Astrocyte (in vitro differentiated cells and primary cell): ENCODE results near the gene GBF1. TPM values are rescaled to one million over a fixed set of nuclear protein-coding genes. Genes with fewer than 3 reads are reported as not detected.

ENCODE experiments used
- DNase-seq: peaks from one replicate; pipeline ENCODE4 v3.0.0-alpha.2; 2010; ENCODE audit warnings: low read depth
- FAIRE-seq: peaks from 2 replicates; lab custom pipeline; 2011; peaks lifted over from hg19 to GRCh38; lab: Jason Lieb, UNC
- H2AFZ ChIP-seq: 2 replicates; pipeline ENCODE4 v1.6.0; 2012; ENCODE audit warnings: low read depth, low read length, inconsistent platforms
- H3K27ac ChIP-seq: 2 replicates; pipeline ENCODE4 v1.5.1; 2011; ENCODE audit warnings: low read depth, low read length, inconsistent platforms
- H3K27me3 ChIP-seq: 2 replicates; pipeline ENCODE4 v1.6.0; 2011; ENCODE audit warnings: low read length, inconsistent platforms; ENCODE audit not compliant: insufficient read depth
- H3K36me3 ChIP-seq: 2 replicates; pipeline ENCODE4 v1.5.1; 2011; ENCODE audit warnings: low read length, inconsistent platforms; ENCODE audit not compliant: insufficient read depth
- H3K4me1 ChIP-seq: 2 replicates; pipeline ENCODE4 v1.5.1; 2011; ENCODE audit warnings: low read length, inconsistent platforms; ENCODE audit not compliant: insufficient read depth
- H3K4me2 ChIP-seq: 2 replicates; pipeline ENCODE4 v1.6.0; 2012; ENCODE audit warnings: low read length, inconsistent platforms
- H3K4me3 ChIP-seq: 2 replicates; pipeline ENCODE4 v1.5.1; 2011; ENCODE audit warnings: low read depth, mild to moderate bottlenecking, low read length, inconsistent platforms; ENCODE audit not compliant: insufficient read depth
- H3K79me2 ChIP-seq: 2 replicates; pipeline ENCODE4 v1.6.0; 2012; ENCODE audit warnings: mild to moderate bottlenecking, low read length, inconsistent platforms; ENCODE audit not compliant: insufficient read depth
- H3K9ac ChIP-seq: 2 replicates; pipeline ENCODE4 v1.6.0; 2012; ENCODE audit warnings: mild to moderate bottlenecking, low read length, inconsistent platforms
- H3K9me3 ChIP-seq: 2 replicates; pipeline ENCODE4 v1.5.1; 2012; ENCODE audit warnings: low read depth, mild to moderate bottlenecking, low read length, inconsistent platforms; ENCODE audit not compliant: insufficient read depth
- H4K20me1 ChIP-seq: 2 replicates; pipeline ENCODE4 v1.6.0; 2012; ENCODE audit warnings: low read length, inconsistent platforms; ENCODE audit not compliant: insufficient read depth
- H3K27ac Mint-ChIP-seq: one replicate; pipeline ENCODE4 v1.8.0; 2021; ENCODE audit warnings: mild to moderate bottlenecking, mixed read lengths; ENCODE audit not compliant: unreplicated experiment
- H3K27me3 Mint-ChIP-seq: one replicate; pipeline ENCODE4 v1.8.0; 2021; ENCODE audit warnings: low read depth, mixed read lengths; ENCODE audit not compliant: unreplicated experiment
- H3K36me3 Mint-ChIP-seq: one replicate; pipeline ENCODE4 v1.8.0; 2021; ENCODE audit warnings: low read depth, mixed read lengths; ENCODE audit not compliant: unreplicated experiment
- H3K4me1 Mint-ChIP-seq: one replicate; pipeline ENCODE4 v1.8.0; 2021; ENCODE audit warnings: low read depth, mixed read lengths; ENCODE audit not compliant: unreplicated experiment
- H3K4me3 Mint-ChIP-seq: one replicate; pipeline ENCODE4 v1.8.0; 2021; ENCODE audit warnings: mild to moderate bottlenecking, moderate library complexity, mixed read lengths; ENCODE audit not compliant: unreplicated experiment
- H3K9me3 Mint-ChIP-seq: one replicate; pipeline ENCODE4 v1.8.0; 2021; ENCODE audit warnings: mild to moderate bottlenecking, mixed read lengths; ENCODE audit not compliant: unreplicated experiment
- EZH2 ChIP-seq: IDR thresholded peaks from 2 replicates; pipeline ENCODE4 v1.6.1; 2012; ENCODE audit warnings: mild to moderate bottlenecking, low read length, inconsistent platforms; ENCODE audit not compliant: insufficient read depth
- total RNA-seq: library from RNA; stranded (reverse); gene quantifications from 2 replicates; pipeline ENCODE4 v1.2.1, GENCODE V29; 2021
- TF ChIP-seq, protein P1 (sequence below): IDR thresholded peaks from 2 replicates; pipeline ENCODE4 v1.5.1; 2011; ENCODE audit warnings: low read depth, mild to moderate bottlenecking, inconsistent platforms, low read length, moderate library complexity; ENCODE audit not compliant: insufficient read depth

Gene GBF1
- total RNA-seq, 1 donor from 2014 or later: 72.8 TPM

DNA sequence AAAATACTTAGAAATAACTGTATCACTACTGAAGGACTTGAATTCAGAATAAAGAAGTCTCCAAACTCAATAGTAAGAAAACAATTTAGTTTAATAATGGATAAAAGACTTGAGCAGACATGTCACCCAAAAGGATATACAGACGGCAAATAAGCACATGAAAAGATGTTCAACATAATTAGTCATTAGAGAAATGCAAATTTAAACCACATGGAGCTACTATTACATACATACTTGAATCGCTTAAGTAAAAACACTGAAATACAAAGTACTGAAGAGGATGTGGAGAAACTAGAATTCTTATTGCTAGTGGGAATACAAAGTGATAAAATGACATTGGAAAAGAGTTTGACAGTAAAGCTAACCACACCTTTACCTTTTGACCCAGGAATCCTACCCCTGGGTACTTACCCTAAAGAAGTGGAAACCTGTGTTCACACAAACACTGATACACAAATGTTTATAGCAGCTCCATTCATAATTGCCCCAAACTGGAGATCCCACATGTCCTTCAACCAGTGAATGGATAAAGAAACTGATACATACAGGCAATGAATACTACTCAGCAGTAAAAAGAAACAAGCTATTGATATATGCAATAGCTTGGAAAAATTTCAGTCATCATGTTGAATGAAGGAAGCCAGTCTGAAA is 95.8 kb downstream of the GBF1 start:
- Histone ChIP-seq H3K9me3 (no peaks in the 10 kb centered on the region), H3K4me3 (no peak overlapping the region), H3K36me3 (peaks cover 2% of the 10 kb centered on the region), H2AFZ (no peak overlapping the region), H3K27ac (peak overlapping the region; percentile 10), H3K4me1 (peaks cover 27% of the 10 kb centered on the region), H3K27me3 (no peaks in the 10 kb centered on the region), H3K4me2 (peak overlapping the region; percentile 9), H3K9ac (no peak overlapping the region), H4K20me1 (no peaks in the 10 kb centered on the region), H3K79me2 (peaks cover 26% of the 10 kb centered on the region)
- Mint-ChIP-seq H3K27me3 (no peaks in the 10 kb centered on the region), H3K9me3 (no peaks in the 10 kb centered on the region), H3K4me3 (no peak overlapping the region), H3K4me1 (peaks cover 23% of the 10 kb centered on the region), H3K36me3 (peaks cover 4% of the 10 kb centered on the region), H3K27ac (peak overlapping the region; percentile 4)
- TF ChIP-seq, protein P1, sequence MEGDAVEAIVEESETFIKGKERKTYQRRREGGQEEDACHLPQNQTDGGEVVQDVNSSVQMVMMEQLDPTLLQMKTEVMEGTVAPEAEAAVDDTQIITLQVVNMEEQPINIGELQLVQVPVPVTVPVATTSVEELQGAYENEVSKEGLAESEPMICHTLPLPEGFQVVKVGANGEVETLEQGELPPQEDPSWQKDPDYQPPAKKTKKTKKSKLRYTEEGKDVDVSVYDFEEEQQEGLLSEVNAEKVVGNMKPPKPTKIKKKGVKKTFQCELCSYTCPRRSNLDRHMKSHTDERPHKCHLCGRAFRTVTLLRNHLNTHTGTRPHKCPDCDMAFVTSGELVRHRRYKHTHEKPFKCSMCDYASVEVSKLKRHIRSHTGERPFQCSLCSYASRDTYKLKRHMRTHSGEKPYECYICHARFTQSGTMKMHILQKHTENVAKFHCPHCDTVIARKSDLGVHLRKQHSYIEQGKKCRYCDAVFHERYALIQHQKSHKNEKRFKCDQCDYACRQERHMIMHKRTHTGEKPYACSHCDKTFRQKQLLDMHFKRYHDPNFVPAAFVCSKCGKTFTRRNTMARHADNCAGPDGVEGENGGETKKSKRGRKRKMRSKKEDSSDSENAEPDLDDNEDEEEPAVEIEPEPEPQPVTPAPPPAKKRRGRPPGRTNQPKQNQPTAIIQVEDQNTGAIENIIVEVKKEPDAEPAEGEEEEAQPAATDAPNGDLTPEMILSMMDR: no peak
- TF ChIP-seq EZH2: no peak
- peak; percentile 34 for FAIRE-seq
- no peak for DNase-seq

DNA sequence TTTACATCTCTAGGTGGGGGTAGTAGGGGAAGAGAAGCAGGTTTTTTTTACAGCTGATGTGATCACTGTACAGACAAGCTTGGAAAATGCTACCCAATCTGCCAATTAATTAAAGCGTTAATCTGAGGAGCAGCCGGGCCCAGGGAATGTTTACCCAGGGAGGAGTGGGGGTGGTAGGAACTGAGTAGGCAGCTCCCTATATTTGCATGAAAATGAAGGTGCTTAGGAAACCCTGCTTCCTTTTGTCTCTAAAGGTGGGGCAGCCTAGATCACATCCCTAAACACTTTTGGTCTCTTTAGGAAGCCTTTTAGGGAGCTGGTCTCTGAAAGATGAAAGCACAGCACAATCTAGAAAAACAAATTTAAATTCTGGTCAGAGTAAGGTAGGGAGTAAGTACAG is 97.1 kb downstream of the GBF1 start:
- H3K27ac ChIP-seq: peak overlapping the region; percentile 84
- no peak overlapping the region for H2AFZ ChIP-seq
- no peaks in the 10 kb centered on the region for H3K9me3 ChIP-seq
- H3K4me1 ChIP-seq: peaks cover 27% of the 10 kb centered on the region
- no peaks in the 10 kb centered on the region for H3K27me3 ChIP-seq
- peak overlapping the region; percentile 96 for H3K27ac Mint-ChIP-seq
- TF ChIP-seq, protein P1: no peak
- no peak for TF ChIP-seq EZH2
- peak overlapping the region; percentile 75 for H3K4me2 ChIP-seq
- H3K4me1 Mint-ChIP-seq: peaks cover 25% of the 10 kb centered on the region
- no peaks in the 10 kb centered on the region for H3K9me3 Mint-ChIP-seq
- FAIRE-seq (no peak), DNase-seq (peak; percentile 30)
- peaks cover 11% of the 10 kb centered on the region for H4K20me1 ChIP-seq
- peaks cover 23% of the 10 kb centered on the region for H3K79me2 ChIP-seq
- H3K4me3 Mint-ChIP-seq: no peak overlapping the region
- H3K4me3 ChIP-seq: no peak overlapping the region
- H3K9ac ChIP-seq: peak overlapping the region; percentile 66
- H3K27me3 Mint-ChIP-seq: no peaks in the 10 kb centered on the region
- H3K36me3 Mint-ChIP-seq: peaks cover 4% of the 10 kb centered on the region
- H3K36me3 ChIP-seq: peaks cover 6% of the 10 kb centered on the region

DNA sequence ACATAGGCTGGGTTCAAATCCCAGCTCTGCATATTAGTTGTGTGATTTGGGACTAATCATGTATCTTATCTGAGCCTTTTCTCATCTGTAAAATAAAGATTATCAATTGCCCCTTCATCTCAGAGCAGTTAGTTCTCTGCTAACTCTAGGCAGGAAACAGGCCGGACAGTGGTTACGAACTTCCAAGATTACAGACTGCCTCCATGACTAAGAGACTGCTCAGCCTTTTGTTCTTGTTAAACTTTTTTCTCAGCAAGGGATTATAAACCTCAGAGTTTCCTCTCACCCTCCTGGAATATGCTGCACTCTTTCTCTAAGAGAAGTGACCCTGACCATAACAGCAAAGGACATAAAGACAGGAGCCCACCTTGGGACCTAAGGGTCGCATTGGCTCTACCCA is 97.6 kb downstream of the GBF1 start:
- Histone ChIP-seq H4K20me1 (peaks cover 16% of the 10 kb centered on the region), H3K4me1 (peaks cover 27% of the 10 kb centered on the region), H2AFZ (no peak overlapping the region), H3K9me3 (no peaks in the 10 kb centered on the region), H3K9ac (peak overlapping the region; percentile 66), H3K4me3 (peak overlapping the region; percentile 19), H3K4me2 (peak overlapping the region; percentile 75), H3K27ac (peak overlapping the region; percentile 84), H3K27me3 (no peaks in the 10 kb centered on the region), H3K36me3 (peaks cover 6% of the 10 kb centered on the region), H3K79me2 (peaks cover 21% of the 10 kb centered on the region)
- Mint-ChIP-seq H3K27me3 (no peaks in the 10 kb centered on the region), H3K9me3 (no peaks in the 10 kb centered on the region), H3K27ac (peak overlapping the region; percentile 96), H3K36me3 (peaks cover 4% of the 10 kb centered on the region), H3K4me3 (peak overlapping the region; percentile 40), H3K4me1 (peaks cover 25% of the 10 kb centered on the region)
- TF ChIP-seq, protein P1: no peak
- TF ChIP-seq EZH2: no peak
- peak; percentile 90 for DNase-seq
- FAIRE-seq: peak; percentile 81
